PC-3 (cell line): ENCODE data around the gene GGA1.

Source experiments
- EZH2 ChIP-seq: fragments of 300-600 bp; sonication (generic); IDR thresholded peaks from one replicate; pipeline ENCODE4 v1.6.1; 2017; ENCODE audit warnings: antibody characterized with exemption, mild to moderate bottlenecking, low read length; ENCODE audit not compliant: unreplicated experiment
- EZH2phosphoT487 ChIP-seq: fragments of 300-600 bp; sonication (generic); IDR thresholded peaks from 2 replicates; pipeline ENCODE4 v1.6.1; 2018; ENCODE audit warnings: mild to moderate bottlenecking, antibody characterized with exemption, low read length, borderline replicate concordance
- TF ChIP-seq, protein P1 (sequence below): fragments of 300-600 bp; sonication (generic); conservative IDR thresholded peaks from 2 replicates; pipeline ENCODE4 v1.5.1; 2017; ENCODE audit warnings: antibody characterized with exemption, low read depth, mild to moderate bottlenecking, low read length

DNA sequence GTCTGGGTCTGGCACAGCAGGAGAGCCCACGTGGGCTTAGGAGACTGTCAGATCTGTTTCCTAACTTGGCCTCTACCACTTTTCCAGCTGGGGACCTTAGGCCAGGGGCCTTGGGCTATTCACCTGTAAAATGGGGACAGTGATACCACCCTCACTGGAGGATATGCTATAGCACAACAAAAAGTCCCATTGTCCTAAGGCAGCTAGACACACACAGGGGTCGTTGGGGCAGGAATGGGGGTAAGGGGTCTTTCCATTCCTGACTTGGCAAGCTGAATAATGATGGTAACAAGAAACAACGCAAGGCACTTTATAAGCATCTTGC lies 28.3 kb downstream of the GGA1 start:
- TF ChIP-seq, protein P1, sequence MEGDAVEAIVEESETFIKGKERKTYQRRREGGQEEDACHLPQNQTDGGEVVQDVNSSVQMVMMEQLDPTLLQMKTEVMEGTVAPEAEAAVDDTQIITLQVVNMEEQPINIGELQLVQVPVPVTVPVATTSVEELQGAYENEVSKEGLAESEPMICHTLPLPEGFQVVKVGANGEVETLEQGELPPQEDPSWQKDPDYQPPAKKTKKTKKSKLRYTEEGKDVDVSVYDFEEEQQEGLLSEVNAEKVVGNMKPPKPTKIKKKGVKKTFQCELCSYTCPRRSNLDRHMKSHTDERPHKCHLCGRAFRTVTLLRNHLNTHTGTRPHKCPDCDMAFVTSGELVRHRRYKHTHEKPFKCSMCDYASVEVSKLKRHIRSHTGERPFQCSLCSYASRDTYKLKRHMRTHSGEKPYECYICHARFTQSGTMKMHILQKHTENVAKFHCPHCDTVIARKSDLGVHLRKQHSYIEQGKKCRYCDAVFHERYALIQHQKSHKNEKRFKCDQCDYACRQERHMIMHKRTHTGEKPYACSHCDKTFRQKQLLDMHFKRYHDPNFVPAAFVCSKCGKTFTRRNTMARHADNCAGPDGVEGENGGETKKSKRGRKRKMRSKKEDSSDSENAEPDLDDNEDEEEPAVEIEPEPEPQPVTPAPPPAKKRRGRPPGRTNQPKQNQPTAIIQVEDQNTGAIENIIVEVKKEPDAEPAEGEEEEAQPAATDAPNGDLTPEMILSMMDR = no peak
- TF ChIP-seq EZH2phosphoT487 = no peak
- no peak for TF ChIP-seq EZH2
